GM19328 (cell line): Measurements from ENCODE around the gene TMA7.
"Not testable (repeated sequence)": the region's sequence is repeated elsewhere in the genome, so short reads cannot be mapped to it uniquely, and the experiment has no call there.

Source experiments
- ATAC-seq: cut with Tn5 transposase; IDR thresholded peaks from one replicate; pipeline ENCODE4 v1.9.1; 2021; ENCODE audit warnings: mild to moderate bottlenecking, moderate library complexity; ENCODE audit not compliant: unreplicated experiment

Gene TMA7

DNA sequence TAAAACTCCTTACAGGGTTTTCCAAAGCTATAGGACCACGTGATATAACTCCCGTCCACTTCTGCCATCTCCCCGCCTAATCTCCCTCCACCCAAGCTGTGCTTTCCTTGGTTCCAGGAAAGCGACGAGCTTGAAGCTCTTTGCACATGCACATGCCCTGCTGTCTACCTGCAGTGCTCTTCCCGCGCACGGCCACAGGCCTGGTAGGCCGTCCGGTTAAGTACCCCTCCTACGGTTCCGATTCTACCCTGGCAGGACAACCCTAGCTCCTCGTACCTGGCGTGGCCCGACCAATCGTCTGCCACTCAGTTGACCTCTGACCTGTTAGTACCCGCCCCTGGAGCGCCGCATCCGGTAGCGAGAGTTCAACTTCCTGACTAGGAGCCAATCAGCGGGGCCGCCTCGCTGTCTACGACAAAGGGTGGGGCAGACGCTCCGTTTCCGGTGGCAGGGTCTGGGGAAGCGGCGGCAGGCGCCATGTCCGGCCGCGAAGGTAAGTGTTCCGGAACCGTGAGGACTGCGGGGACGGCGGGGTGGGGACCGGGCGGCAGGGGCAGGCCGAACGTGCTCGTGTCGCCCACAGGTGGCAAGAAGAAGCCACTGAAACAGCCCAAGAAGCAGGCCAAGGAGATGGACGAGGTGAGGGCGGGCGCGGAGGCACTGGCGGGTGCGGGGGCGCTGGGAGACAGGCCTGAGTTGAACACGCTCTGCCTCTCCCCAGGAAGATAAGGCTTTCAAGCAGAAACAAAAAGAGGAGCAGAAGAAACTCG, at the start of gene TMA7, which contains the start of gene CCDC51:
TSS of gene TMA7 (plus strand) at position 438 of the 770 bp plus-strand sequence. CDS start at position 478, 40 bp downstream.
TSS of gene CCDC51 (minus strand) at position 300 of the 770 bp plus-strand sequence. CDS start 4,991 bp downstream, outside the sequence.
- ATAC-seq = peak; percentile 90

GRCh38 chr3:48394391-48394790, 45.7 kb upstream of the TMA7 start:
- no peak for ATAC-seq

GRCh38 chr3:48395714-48396113, 44.3 kb upstream of the TMA7 start:
- no peak for ATAC-seq

- no peak for ATAC-seq
Measured at GRCh38 chr3:48397767-48398681, 42.0 kb upstream of the TMA7 start.

GRCh38 chr3:48398701-48399386, 41.2 kb upstream of the TMA7 start:
- ATAC-seq = no peak

DNA sequence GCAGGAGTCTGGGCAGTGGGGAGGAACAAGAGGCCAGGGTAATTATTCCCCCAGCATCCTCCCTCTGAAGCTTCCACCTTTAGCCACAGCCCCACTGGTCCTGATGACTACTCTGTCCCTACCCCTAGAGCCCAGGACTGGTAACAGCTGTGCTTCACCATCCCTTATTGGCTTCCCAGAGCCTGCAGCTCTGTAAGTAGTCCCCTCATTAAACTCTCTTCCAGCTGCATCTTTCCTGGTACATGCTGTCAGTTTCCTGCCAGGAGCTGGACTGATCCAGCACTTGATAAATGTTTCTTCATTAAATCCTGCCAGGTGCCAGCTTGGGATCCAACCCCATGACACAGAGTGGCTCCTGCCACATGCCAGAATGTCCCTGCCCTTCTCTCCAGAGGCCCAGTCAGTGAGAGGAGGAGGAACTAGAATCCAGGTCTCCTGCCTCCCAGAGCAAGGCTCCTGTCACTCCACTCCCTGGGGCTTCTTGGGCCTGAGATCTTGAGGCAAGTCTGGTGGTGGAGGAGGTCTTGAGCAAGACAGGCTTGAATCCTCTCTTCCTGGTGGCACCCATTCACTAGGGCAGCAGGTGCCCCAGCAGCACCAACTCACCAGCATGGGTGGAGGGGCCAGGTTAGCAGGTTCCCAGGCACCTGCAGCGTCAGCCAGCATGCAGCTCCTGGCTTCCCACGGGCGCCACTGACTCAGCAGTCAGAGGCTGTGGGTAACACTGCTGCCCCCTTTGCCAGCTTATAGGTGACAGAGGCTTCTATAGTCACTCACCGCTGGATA, 40.5 kb upstream of the TMA7 start:
- ATAC-seq = no peak

DNA sequence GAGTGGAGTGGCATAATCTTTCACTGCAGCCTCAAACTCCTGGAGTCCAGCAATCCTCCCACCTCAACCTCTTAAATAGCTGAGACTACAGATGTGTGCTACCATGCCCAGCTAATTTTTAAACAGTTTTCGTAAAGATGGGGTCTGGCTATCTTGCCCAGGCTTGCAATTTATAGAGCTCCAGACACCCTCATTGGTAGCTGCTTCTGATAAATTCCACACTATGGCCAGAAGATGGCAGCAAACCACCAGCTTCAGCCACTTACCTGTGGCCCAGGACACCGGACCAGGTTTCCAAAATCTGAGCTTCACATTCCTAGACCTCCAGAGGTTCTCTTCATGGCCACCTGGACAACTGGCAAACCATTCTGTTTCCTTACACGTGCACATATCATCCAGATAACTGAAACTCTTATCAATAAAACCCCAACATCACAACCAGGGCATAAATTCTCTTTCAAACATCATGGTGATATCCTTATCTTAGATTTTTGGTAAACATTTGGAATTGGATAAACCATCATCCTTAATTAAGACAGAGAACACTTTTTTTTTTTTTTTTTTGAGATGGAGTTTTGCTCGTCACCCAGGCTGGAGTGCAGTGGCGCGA, 39.1 kb upstream of the TMA7 start:
- no peak for ATAC-seq

GRCh38 chr3:48401434-48401901, 38.6 kb upstream of the TMA7 start:
- ATAC-seq = not testable (repeated sequence)

- ATAC-seq = no peak
Measured at GRCh38 chr3:48402281-48402732, 37.8 kb upstream of the TMA7 start.

GRCh38 chr3:48402907-48403306, 37.1 kb upstream of the TMA7 start:
- no peak for ATAC-seq

- ATAC-seq = no peak
Measured at GRCh38 chr3:48403533-48404439, 36.3 kb upstream of the TMA7 start.

GRCh38 chr3:48404440-48405342, 35.4 kb upstream of the TMA7 start:
- ATAC-seq = no peak

GRCh38 chr3:48405343-48405881, 34.6 kb upstream of the TMA7 start:
- ATAC-seq = no peak

GRCh38 chr3:48405971-48406370, 34.1 kb upstream of the TMA7 start:
- no peak for ATAC-seq

DNA sequence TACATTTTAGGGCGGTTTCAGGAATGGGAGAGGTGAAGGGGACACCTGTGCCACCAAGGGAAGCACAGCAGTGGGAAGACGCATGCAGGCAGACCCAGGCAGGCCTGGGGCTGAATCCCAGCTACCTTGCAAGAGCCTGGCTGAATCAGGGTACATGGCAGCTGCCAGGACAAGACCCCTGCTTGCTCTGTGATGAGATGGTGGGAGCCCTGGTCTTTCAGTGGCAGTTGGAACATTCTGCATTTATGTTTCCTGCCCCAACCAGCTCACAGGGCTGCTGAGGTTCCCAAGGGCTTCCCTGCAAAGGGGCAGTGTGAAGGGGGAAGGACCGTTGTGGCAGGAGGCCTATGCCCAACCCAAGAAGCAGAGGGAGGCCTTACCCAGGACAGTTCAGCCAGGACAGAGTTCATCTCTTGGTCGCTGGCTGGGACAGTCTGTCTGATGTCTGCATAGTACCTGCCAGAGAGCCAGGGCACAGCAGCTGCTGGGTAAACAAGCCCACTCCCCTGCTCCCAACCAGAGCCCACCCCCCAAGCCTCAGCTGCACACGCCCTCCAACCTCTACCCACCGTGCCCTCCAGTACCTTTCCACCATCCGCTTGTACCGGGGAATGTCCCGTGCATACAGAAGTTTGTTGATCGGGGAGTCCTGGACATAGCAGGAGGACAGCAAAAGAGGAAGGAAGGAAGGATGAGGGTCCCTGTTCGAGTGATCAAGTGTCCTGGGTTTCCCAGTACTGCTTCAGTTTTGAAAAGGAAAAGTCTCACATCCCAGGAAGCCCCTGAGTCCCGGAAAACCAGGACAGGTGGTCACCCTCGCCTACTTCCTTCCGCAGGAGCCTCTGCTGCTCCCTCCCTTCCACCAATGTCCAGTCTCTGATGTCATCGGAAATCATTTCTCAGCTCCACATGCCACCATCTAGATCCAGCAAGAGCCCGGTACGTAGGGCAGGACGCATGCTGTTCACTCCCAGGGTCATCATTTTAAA, 33.3 kb upstream of the TMA7 start:
- ATAC-seq = no peak

GRCh38 chr3:48407542-48408099, 32.4 kb upstream of the TMA7 start:
- ATAC-seq = no peak
